Prostate gland (tissue), 2 donors: ENCODE measurements around the gene KCNH3.

Experiments
- POLR2AphosphoS5 ChIP-seq: sonication (generic); formaldehyde crosslinking; IDR thresholded peaks from one replicate; pipeline ENCODE4 v1.6.1; 2017; ENCODE audit warnings: antibody characterized with exemption
- TF ChIP-seq, protein P1 (sequence below), 4 experiments: fragments of 200-600 bp in 2 of 4; fragments of 450-650 bp in 2 of 4; sonication (generic) in 2 of 4; IDR thresholded peaks; 1 replicate in 3 of 4; 2 replicates in 1 of 4; pipeline ENCODE4 v1.5.1; 2016 to 2019; ENCODE audit warnings: antibody characterized with exemption in 4 of 4, mild to moderate bottlenecking in 2 of 4, moderate library complexity in 2 of 4

DNA sequence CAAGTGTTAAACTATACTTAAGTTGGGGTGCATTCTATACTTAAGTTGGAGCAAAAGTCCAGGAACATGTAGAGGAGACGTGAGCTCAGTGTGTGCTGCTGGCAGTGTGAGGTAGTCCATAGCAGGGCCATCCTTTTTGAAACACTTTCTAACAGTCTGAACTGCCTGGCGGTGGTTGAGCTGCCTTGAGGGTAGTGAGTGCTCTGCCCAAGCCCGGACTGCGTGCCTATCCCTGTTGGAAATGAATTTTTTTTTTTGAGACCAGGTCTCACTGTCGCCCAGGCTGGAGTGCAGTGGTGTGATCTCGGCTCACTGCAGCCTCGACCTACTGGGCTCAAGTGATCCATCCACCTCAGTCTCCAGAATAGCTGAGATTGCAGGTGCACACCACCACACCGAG lies 14.1 kb downstream of the KCNH3 start:
- TF ChIP-seq, protein P1, sequence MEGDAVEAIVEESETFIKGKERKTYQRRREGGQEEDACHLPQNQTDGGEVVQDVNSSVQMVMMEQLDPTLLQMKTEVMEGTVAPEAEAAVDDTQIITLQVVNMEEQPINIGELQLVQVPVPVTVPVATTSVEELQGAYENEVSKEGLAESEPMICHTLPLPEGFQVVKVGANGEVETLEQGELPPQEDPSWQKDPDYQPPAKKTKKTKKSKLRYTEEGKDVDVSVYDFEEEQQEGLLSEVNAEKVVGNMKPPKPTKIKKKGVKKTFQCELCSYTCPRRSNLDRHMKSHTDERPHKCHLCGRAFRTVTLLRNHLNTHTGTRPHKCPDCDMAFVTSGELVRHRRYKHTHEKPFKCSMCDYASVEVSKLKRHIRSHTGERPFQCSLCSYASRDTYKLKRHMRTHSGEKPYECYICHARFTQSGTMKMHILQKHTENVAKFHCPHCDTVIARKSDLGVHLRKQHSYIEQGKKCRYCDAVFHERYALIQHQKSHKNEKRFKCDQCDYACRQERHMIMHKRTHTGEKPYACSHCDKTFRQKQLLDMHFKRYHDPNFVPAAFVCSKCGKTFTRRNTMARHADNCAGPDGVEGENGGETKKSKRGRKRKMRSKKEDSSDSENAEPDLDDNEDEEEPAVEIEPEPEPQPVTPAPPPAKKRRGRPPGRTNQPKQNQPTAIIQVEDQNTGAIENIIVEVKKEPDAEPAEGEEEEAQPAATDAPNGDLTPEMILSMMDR (IDR thresholded peaks at IDR 0.05) = no peak
- TF ChIP-seq POLR2AphosphoS5 = no peak
